ENCODE measurements around the gene NT5C2.
"Not testable (repeated sequence)": the region's sequence is repeated elsewhere in the genome, so short reads cannot be mapped to it uniquely, and the experiment has no call there.

Gene NT5C2

DNA sequence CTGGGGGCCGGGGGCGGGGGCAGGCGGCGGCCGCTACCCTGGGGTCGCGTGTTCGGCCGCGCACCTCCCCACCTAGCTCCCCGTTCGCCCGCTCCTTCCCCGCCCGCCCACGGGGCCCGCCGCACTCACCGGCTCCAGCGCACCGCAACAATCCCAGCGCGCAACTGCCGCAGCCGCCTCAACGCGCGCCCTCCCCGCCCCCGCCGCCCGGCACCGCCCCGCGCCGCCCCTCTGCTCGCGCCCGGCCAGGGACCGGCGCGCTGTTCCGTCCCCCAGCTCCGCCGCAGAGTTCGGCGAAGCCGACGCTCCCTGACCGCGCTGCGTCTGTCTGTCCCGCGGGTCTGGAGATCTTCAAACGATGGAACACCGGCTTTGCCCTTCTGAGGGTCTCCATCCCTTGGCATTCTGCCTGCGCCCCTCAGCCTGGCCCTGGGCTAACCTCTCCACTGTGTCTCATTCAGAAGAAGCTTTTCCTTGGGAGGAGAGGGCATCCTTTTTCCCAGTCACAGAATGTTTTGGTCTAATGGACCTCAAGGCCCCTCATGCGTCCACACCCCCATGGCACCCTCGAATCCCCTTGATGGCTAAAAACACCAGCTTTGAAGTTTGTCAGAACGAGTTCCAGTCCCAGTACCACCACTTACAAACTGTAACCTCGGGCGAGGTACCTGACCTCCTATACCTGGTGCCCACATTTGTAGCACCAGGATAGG is at the start of gene NT5C2:
Gene NT5C2, minus strand, starts transcription at position 166 of the 713 bp plus-strand sequence. CDS start 18,314 bp downstream, outside the sequence.
- DNase-seq, result peak; percentile 91

DNA sequence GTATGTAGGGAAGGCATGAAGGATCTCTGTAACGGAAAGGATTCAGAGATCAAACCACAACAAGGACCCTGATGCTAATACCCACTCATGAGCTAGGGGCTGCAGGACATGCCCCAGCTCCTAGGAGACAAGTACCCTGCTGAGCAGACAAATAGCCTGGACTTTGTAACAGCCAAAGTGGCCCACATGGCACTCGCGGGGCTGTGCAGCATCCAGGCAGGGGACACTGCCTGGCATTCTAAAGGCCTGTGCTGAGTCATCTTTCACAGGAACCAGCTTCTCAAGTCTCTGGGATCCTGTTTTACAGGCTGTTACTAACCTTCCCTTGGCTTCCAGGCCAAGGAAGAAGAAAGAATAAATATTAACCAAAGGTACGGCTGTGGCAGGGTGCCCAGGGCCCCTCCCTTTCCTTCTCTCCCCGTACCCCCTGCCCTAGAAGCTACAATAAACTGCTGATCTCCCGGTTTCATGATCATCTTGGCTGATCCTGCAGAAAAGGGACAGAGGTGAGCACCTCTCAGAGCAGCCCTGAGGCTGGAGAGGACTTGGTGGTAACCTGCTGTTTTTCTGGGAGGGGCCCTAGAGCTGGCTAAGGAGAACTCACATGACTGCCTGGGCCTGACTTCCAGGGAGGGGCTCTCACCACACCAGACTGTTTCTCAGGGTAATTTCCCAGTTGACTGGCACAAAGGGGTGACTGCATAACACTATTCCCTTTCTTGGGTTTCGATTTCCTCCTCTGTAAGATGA is 48.4 kb upstream of the NT5C2 start:
- peak; percentile 80 for DNase-seq

DNA sequence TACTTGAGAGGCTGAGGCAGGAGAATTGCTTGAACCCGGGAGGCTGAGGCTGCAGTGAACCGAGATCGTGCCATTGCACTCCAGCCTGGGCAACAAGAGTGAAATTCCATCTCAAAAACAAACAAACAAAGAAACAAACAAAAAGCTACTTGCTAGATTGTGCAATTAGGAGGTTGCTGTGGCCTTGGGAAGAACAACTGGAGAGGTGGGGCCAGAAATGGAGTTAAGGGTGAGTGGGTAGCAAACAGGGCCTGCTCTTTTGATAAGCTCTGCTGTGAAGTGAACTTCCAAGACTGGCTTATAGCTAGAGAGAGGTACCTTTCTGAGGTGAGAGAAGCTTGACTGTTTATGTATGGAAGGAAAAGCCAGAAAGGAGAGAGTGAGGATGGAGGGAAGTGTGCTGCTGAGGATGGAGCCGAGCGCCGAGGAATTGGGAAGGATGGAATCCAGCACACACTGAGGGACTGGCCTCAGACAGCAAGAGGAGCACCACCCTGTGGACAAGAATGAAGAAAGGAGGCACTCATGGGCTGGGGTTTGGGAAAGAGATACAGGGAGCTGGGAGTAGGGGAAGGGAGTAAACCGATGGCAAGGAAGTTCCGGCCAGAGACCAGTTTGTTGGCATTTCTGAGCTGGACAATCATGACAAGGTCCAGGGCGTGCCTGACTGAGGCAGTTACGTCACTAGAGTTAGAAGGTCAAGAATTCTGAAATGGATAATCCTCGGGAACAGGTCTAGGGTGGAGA is 45.6 kb upstream of the NT5C2 start:
- no peak for DNase-seq

GRCh38 chr10:103235775-103236174 is 42.7 kb upstream of the NT5C2 start:
- no peak for DNase-seq

DNA sequence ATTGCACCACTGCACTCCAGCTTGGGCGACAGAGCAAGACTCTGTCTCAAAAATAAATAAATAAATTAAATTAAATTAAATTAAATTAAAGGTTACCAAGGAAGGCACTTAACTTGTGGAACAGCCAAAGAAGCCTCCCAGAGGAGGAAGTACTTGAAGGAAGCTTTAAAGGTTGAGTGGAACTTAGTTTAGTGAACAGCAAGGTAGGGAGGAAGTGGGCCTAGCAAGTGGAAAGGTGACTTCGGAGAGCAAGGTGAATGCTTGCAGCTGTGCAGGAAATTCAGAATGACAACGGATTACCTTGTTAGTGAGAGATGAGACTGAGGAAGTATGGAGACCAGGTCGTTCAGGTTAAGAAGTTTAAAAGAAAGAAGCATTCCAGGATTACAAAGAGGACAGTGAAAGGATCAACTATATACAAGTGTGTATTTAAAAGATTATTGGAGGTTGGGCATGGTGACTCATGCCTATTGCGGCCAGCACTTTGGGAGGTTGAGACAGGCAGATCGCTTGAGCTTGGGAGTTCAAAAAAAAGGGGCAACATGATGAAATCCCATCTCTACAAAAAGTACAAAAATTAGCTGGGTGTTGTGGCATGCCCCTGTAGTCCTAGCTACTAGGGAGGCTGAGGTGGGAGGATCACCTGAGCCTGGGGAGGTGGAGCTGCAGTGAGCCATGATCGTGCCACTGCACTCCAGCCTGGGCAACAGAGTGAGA is 39.9 kb upstream of the NT5C2 start:
- DNase-seq, result no peak

GRCh38 chr10:103232131-103232673 is 39.1 kb upstream of the NT5C2 start:
- DNase-seq, result no peak

GRCh38 chr10:103231047-103231551 is 38.0 kb upstream of the NT5C2 start:
- DNase-seq, result no peak

GRCh38 chr10:103227416-103227815 is 34.3 kb upstream of the NT5C2 start:
- DNase-seq, result no peak

- DNase-seq, result no peak
Measured at GRCh38 chr10:103225939-103226338, 32.9 kb upstream of the NT5C2 start.

DNA sequence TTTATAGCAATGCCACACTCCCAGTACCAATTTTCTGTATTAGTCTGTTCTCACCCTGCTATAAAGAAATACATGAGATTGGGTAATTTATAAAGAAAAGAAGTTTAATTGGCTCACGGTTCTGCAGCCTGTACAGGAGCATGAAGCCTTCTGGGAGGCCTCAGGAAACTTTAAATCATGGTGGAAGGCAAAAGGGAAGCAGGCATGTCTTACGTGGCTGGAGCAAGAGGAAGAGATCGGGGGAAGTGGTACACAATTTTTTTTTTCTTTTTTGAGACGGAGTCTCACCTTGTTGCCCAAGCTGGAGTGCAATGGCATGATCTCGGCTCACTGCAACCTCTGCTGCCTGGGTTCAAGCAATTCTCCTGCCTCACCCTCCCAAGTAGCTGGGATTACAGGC is 31.6 kb upstream of the NT5C2 start:
- DNase-seq, result not testable (repeated sequence)

GRCh38 chr10:103224133-103224532 is 31.1 kb upstream of the NT5C2 start:
- DNase-seq, result no peak

DNA sequence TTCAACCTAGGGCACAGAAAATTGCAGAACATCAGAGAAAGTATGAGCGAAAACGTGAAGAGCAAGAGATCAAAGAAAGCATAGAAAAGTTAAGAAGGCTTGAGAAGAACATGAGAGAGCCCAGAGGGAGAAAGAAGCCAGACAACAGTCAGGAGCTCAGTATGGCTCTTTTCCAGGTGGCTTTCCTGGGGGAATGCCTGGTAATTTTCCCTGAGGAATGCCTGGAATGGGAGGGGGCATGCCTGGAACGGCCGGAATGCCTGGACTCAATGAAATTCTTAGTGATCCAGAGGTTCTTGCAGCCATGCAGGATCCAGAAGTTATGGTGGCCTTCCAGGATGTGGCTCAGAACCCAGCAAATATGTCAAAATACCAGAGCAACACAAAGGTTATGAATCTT is 23.3 kb upstream of the NT5C2 start:
- not testable (repeated sequence) for DNase-seq

DNA sequence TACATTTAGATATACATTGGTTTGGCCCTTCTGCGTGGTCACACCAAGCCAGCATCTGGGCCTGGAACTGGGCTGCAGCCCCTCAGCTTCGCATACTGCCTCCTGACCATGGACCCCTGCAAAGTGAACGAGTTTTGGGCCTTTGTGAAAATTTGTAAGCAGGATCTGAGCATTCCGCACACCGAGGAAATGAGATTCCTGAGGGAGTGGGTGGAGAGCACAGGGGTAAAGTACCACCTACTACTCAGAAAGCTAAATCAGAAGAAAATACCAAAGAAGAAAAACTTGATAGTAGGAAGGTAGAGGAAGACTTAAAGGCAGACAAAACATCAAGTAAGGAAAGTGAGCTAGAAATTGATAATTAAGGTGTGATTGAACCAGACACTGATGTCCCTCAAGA is 22.5 kb upstream of the NT5C2 start:
- DNase-seq, result no peak

DNA sequence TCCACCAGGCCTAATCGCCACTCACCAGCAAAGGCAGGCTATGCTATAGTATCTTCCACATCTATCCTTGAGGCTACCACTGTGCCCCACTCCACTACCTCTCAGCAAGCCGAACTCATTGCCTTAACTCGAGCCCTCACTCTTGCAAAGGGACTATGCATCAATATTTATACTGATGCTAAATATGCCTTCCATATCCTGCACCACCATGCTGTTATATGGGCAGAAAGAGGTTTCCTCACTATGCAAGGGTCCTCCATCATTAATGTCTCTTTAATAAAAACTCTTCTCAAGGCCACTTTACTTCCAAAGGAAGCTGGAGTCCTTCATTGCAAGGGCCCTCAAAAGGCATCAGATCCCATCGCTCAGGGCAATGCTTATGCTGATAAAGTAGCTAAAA is 17.2 kb upstream of the NT5C2 start:
- not testable (repeated sequence) for DNase-seq

GRCh38 chr10:103207643-103208042 is 14.6 kb upstream of the NT5C2 start:
- not testable (repeated sequence) for DNase-seq

GRCh38 chr10:103207141-103207540 is 14.1 kb upstream of the NT5C2 start:
- DNase-seq, result no peak

- not testable (repeated sequence) for DNase-seq
Measured at GRCh38 chr10:103206715-103207114, 13.6 kb upstream of the NT5C2 start.

DNA sequence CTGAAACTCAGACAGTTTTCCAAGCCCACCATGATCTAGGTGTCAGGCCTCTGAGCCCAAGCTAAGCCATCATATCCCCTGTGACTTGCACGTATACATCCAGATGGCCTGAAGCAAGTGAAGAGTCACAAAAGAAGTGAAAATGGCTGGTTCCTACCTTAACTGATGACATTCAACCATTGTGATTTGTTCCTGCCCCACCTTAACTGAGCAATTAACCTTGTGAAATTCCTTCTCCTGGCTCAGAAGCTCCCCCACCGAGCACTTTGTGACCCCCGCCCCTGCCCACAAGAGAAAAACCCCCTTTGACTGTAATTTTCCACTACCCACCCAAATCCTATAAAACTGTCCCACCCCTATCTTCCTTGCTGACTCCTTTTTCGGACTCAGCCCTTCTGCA is 12.3 kb upstream of the NT5C2 start:
- DNase-seq, result not testable (repeated sequence)

GRCh38 chr10:103204353-103205255 is 11.5 kb upstream of the NT5C2 start:
- no peak for DNase-seq

GRCh38 chr10:103203466-103203865 is 10.4 kb upstream of the NT5C2 start:
- DNase-seq, result no peak

GRCh38 chr10:103202319-103202718 is 9.2 kb upstream of the NT5C2 start:
- peak; percentile 77 for DNase-seq
